Endothelial cell of umbilical vein (primary cell): ENCODE results near the gene HNRNPL. TPM values are rescaled to one million over a fixed set of nuclear protein-coding genes. Genes with fewer than 3 reads are reported as not detected.

Experiments used
- BruUV-seq: library from RNA; stranded (reverse); fragments of 400-500 nt; replicated peaks from 2 replicates; lab custom pipeline; 2021; lab: Mats Ljungman, UMichigan
- CTCF ChIA-PET: fragments of 300-600, 350-600 bp; sonication (Branson Sonifier 250); formaldehyde crosslinking; loops from one replicate; lab custom pipeline; 2021; ENCODE audit warnings: antibody characterized with exemption, inconsistent platforms; lab: Charles Lee
- POLR2A ChIA-PET: fragments of 300-600, 350-600 bp; sonication (Branson Sonifier 250); formaldehyde crosslinking; loops from one replicate; lab custom pipeline; 2021; ENCODE audit warnings: antibody characterized with exemption, inconsistent platforms; lab: Charles Lee
- DNase-seq: peaks from one replicate; pipeline ENCODE4 v3.0.0-alpha.2; 2011; ENCODE audit warnings: low read depth, low spot score
- FAIRE-seq: peaks from 2 replicates; lab custom pipeline; 2011; peaks lifted over from hg19 to GRCh38; lab: Jason Lieb, UNC
- H2AFZ ChIP-seq: 2 replicates; pipeline ENCODE4 v1.6.0; 2012; ENCODE audit warnings: low read depth, low read length, control low read depth, inconsistent platforms
- H3K27ac ChIP-seq: 2 replicates; pipeline ENCODE4 v1.5.1; 2011; ENCODE audit warnings: low read depth, mild to moderate bottlenecking, control low read depth, low read length, moderate library complexity; ENCODE audit not compliant: insufficient read depth
- H3K27me3 ChIP-seq, 2 experiments: 2 replicates each; pipeline versions ENCODE4 v1.6.0 to v1.6.1; 2011; ENCODE audit warnings: low read length in 2 of 2, mixed read lengths in 1 of 2; ENCODE audit not compliant: control insufficient read depth in 2 of 2, insufficient read depth in 2 of 2
- H3K36me3 ChIP-seq, 2 experiments: 2 replicates in 1 of 2; 3 replicates in 1 of 2; pipeline ENCODE4 v1.5.1; 2011; ENCODE audit warnings: low read length in 2 of 2, mild to moderate bottlenecking in 1 of 2, moderate library complexity in 1 of 2; ENCODE audit not compliant: control insufficient read depth in 2 of 2, insufficient read depth in 2 of 2; ENCODE audit errors: extremely low read depth in 1 of 2
- H3K4me1 ChIP-seq: 3 replicates; pipeline ENCODE4 v1.5.1; 2011; ENCODE audit warnings: mild to moderate bottlenecking, low read length; ENCODE audit not compliant: control insufficient read depth, insufficient read depth; ENCODE audit errors: extremely low read depth
- H3K4me2 ChIP-seq: 2 replicates; pipeline ENCODE4 v1.6.1; 2011; ENCODE audit warnings: low read length, control low read depth, mixed read lengths; ENCODE audit not compliant: insufficient read depth
- H3K4me3 ChIP-seq, 3 experiments: fragments of 200-600 bp in 1 of 3; sonication (generic), shearing (Covaris generic) in 1 of 3; replicated peaks in 1 of 3; 2 replicates each; pipeline ENCODE4 v1.5.1; 2011 to 2016; ENCODE audit warnings: control low read depth in 3 of 3, low read length in 3 of 3, mild to moderate bottlenecking in 2 of 3, inconsistent platforms in 1 of 3, low read depth in 1 of 3, moderate library complexity in 1 of 3; ENCODE audit not compliant: insufficient read depth in 1 of 3
- H3K79me2 ChIP-seq: 2 replicates; pipeline ENCODE4 v1.6.0; 2012; ENCODE audit warnings: low read length, inconsistent platforms; ENCODE audit not compliant: control insufficient read depth, insufficient read depth
- H3K9ac ChIP-seq: replicated peaks from 2 replicates; pipeline ENCODE3; 2011; ENCODE audit warnings: low read length, control low read depth; ENCODE audit not compliant: insufficient read depth; ENCODE audit errors: extremely low read depth
- H3K9me1 ChIP-seq: replicated peaks from 3 replicates; pipeline ENCODE4 v1.6.0; 2011; ENCODE audit warnings: mild to moderate bottlenecking, low read length; ENCODE audit not compliant: control insufficient read depth, insufficient read depth; ENCODE audit errors: extremely low read depth
- H3K9me3 ChIP-seq: replicated peaks from 2 replicates; pipeline ENCODE4 v1.5.1; 2012; ENCODE audit warnings: low read length, inconsistent platforms; ENCODE audit not compliant: control insufficient read depth, insufficient read depth
- H4K20me1 ChIP-seq: replicated peaks from 2 replicates; pipeline ENCODE3; 2011; ENCODE audit warnings: mild to moderate bottlenecking, low read length; ENCODE audit not compliant: control insufficient read depth, insufficient read depth; ENCODE audit errors: extremely low read depth
- CTCF ChIP-seq, 2 donors: IDR thresholded peaks; 1 replicate in 1 of 2; 2 replicates in 1 of 2; pipeline ENCODE4 v1.5.1; 2011; ENCODE audit warnings: low read length in 2 of 2, mild to moderate bottlenecking in 2 of 2, moderate library complexity in 2 of 2, control low read depth in 1 of 2, inconsistent platforms in 1 of 2, low read depth in 1 of 2; ENCODE audit not compliant: insufficient read depth in 1 of 2; ENCODE audit errors: extremely low read depth in 1 of 2
- EZH2 ChIP-seq: IDR thresholded peaks from 2 replicates; pipeline ENCODE4 v1.6.1; 2012; ENCODE audit warnings: borderline replicate concordance, low read depth, mild to moderate bottlenecking, moderate library complexity, low read length, inconsistent platforms; ENCODE audit not compliant: severe bottlenecking
- FOS ChIP-seq: IDR thresholded peaks from 2 replicates; pipeline ENCODE4 v1.6.1; 2011; ENCODE audit warnings: mild to moderate bottlenecking, low read length, moderate library complexity, borderline replicate concordance; ENCODE audit not compliant: insufficient read depth
- GATA2 ChIP-seq: IDR thresholded peaks from 2 replicates; pipeline ENCODE4 v1.7.0; 2011; ENCODE audit warnings: low read depth, mild to moderate bottlenecking, moderate library complexity, mixed read lengths, low read length; ENCODE audit not compliant: insufficient read length, insufficient read depth
- JUN ChIP-seq: IDR thresholded peaks from 2 replicates; pipeline ENCODE4 v1.6.1; 2011; ENCODE audit warnings: borderline replicate concordance, low read depth; ENCODE audit not compliant: insufficient read length, insufficient read depth
- MAX ChIP-seq: IDR thresholded peaks from 2 replicates; pipeline ENCODE4 v1.6.1; 2011; ENCODE audit not compliant: insufficient read depth, insufficient read length
- MYC ChIP-seq: IDR thresholded peaks from one replicate; pipeline ENCODE4 v1.6.1; 2011; ENCODE audit warnings: mild to moderate bottlenecking, low read depth, low read length
- POLR2A ChIP-seq: IDR thresholded peaks from 2 replicates; pipeline ENCODE4 v1.6.1; 2012; ENCODE audit warnings: low read depth, mild to moderate bottlenecking, control low read depth, low read length
- POLR2AphosphoS5 ChIP-seq: IDR thresholded peaks from 2 replicates; pipeline ENCODE4 v1.6.1; 2012; ENCODE audit warnings: low read depth, mild to moderate bottlenecking, control low read depth, low read length, moderate library complexity; ENCODE audit not compliant: insufficient read depth
- dilution Hi-C: fragments of 300-500 bp; cut with MboI; formaldehyde crosslinking; loops from one replicate; pipeline ENCODE4 v1.15.0; 2019; ENCODE audit warnings: low sequenced_read_pairs; ENCODE audit not compliant: extremely low pct_ligation_motif_present
- intact Hi-C: fragments of 100-400 bp; cut with micrococcal nuclease; formaldehyde crosslinking; loops from one replicate; pipeline ENCODE4 v1.10.0; 2022
- polyA plus RNA-seq, 4 experiments: library from polyadenylated mRNA; depleted of rRNA in 3 of 4; stranded (reverse) in 3 of 4; unstranded in 1 of 4; fragments of >200 nt; gene quantifications; 2 replicates each; pipeline versions ENCODE4 v1.2.1 to v1.2.3, GENCODE V29; 2011 to 2012; ENCODE audit warnings: missing spikeins in 1 of 4
- total RNA-seq: library from RNA; stranded (reverse); gene quantifications from 2 replicates; pipeline ENCODE4 v1.2.3, GENCODE V29; 2021

Gene HNRNPL
- total and polyA plus RNA-seq, 2 donors (not counting 3 experiments of a cell fraction or from before 2014, with no cell fraction given), result 305 to 451 TPM

- Histone ChIP-seq H3K4me1 (peaks cover 34% of the 10 kb centered on the region), H3K4me2 (peak overlapping the region; percentile 80), H3K79me2 (peaks cover 46% of the 10 kb centered on the region), H3K9me3 (no peaks in the 10 kb centered on the region), H4K20me1 (no peaks in the 10 kb centered on the region), H3K27ac (peak overlapping the region; percentile 86), H2AFZ (no peak overlapping the region), H3K27me3 (no peaks in the 10 kb centered on the region), H3K4me3 (peak overlapping the region; percentile 56 to 84 (median 58)), H3K9me1 (no peaks in the 10 kb centered on the region), H3K36me3 (peaks cover 18 to 26% of the 10 kb centered on the region in 2 experiments), H3K9ac (peak overlapping the region; percentile 94)
- ChIA-PET CTCF (interaction anchor here (0.6 to 1.4 kb wide), 11 partner anchors 15 to 215 kb away, joined by 3 to 9 read pairs (median 3); partner anchors contain the start of genes ECH1, MRPS12, NFKBIB and SARS2), POLR2A (interaction anchor here (0.6 to 1.2 kb wide), 11 partner anchors 8 to 202 kb away, joined by 3 to 6 read pairs (median 3); partner anchors contain the start of genes ACTN4, ECH1, MRPS12 and SARS2)
- peak; percentile 78 for FAIRE-seq
- peak; percentile 96 for DNase-seq
- dilution Hi-C loops, result no loop called here
- TF ChIP-seq CTCF (IDR thresholded peaks at IDR 0.05; ENCODE audit: extremely low read depth in 1 of 2, insufficient read depth in 1 of 2, low read depth in 1 of 2, low read length in 2 of 2) (no peak), MYC (peak; percentile 20), FOS (no peak), POLR2AphosphoS5 (peak; percentile 88), JUN (no peak), POLR2A (no peak), MAX (peak; percentile 82), EZH2 (no peak), GATA2 (no peak)
- BruUV-seq, result no TSS peak
- intact Hi-C loops, result loop anchor here (2.0 kb wide), 1 partner anchor 81 kb away; no protein-coding TSS in a partner anchor
These were observed 483 bp downstream of the HNRNPL start for GRCh38 chr19:38849147-38849859.
